GM23338 (cell line): ENCODE data around the gene LIPM. TPM values are rescaled to one million over a fixed set of nuclear protein-coding genes. Genes with fewer than 3 reads are reported as not detected.

ENCODE experiments used
- ATAC-seq: fragments of 200-7000 bp; cut with Tn5 transposase; 3 replicates; pipeline ENCODE4 v1.9.1; 2020
- DNase-seq: peaks from one replicate; pipeline ENCODE4 v3.0.0-alpha.2; 2015; ENCODE audit warnings: low spot score
- H2AFZ ChIP-seq: fragments of 200-600 bp; sonication (generic); 2 replicates; pipeline ENCODE4 v1.8.0; 2016; ENCODE audit warnings: antibody characterized with exemption, mild to moderate bottlenecking, moderate library complexity
- H3F3A ChIP-seq: fragments of 200-600 bp; sonication (generic); replicated peaks from 2 replicates; pipeline ENCODE4 v1.8.0; 2017; ENCODE audit warnings: antibody characterized with exemption, mixed run types, low read depth
- H3K27ac ChIP-seq: fragments of 200-600 bp; sonication (generic); 2 replicates; pipeline ENCODE4 v1.6.1; 2016; ENCODE audit warnings: low read depth
- H3K27me3 ChIP-seq: fragments of 200-600 bp; sonication (generic); 2 replicates; pipeline ENCODE4 v1.8.0; 2016; ENCODE audit warnings: mild to moderate bottlenecking, mixed run types, moderate library complexity; ENCODE audit not compliant: insufficient read depth
- H3K36me3 ChIP-seq: fragments of 200-600 bp; sonication (generic); 2 replicates; pipeline ENCODE4 v1.8.0; 2016; ENCODE audit warnings: mild to moderate bottlenecking; ENCODE audit not compliant: insufficient read depth
- H3K4me1 ChIP-seq: fragments of 200-600 bp; sonication (generic); 2 replicates; pipeline ENCODE4 v1.8.0; 2016; ENCODE audit warnings: mild to moderate bottlenecking, moderate library complexity; ENCODE audit not compliant: insufficient read depth
- H3K4me2 ChIP-seq: fragments of 200-600 bp; sonication (generic); 2 replicates; pipeline ENCODE4 v1.7.1; 2017; ENCODE audit warnings: mixed run types
- H3K4me3 ChIP-seq: fragments of 200-600 bp; sonication (generic); 2 replicates; pipeline ENCODE4 v1.6.1; 2016; ENCODE audit warnings: mixed run types
- H3K79me2 ChIP-seq: fragments of 200-600 bp; sonication (generic); replicated peaks from 2 replicates; pipeline ENCODE4 v1.8.0; 2017; ENCODE audit warnings: mild to moderate bottlenecking; ENCODE audit not compliant: insufficient read depth
- H3K9me2 ChIP-seq: fragments of 200-600 bp; sonication (generic); 2 replicates; pipeline ENCODE4 v1.8.0; 2017; ENCODE audit not compliant: insufficient read depth
- H4K20me1 ChIP-seq: fragments of 200-600 bp; sonication (generic); replicated peaks from 2 replicates; pipeline ENCODE4 v1.8.0; 2017; ENCODE audit warnings: mild to moderate bottlenecking; ENCODE audit not compliant: insufficient read depth
- H3K27ac Mint-ChIP-seq: 2 replicates; pipeline ENCODE4 v1.8.0; 2020; ENCODE audit warnings: inconsistent platforms, mild to moderate bottlenecking, moderate library complexity, mixed read lengths
- H3K27me3 Mint-ChIP-seq: 3 replicates; pipeline ENCODE4 v1.8.0; 2022; ENCODE audit warnings: low read depth, mild to moderate bottlenecking, moderate library complexity, mixed read lengths, inconsistent platforms; ENCODE audit not compliant: insufficient read depth, poor library complexity
- H3K36me3 Mint-ChIP-seq: 3 replicates; pipeline ENCODE4 v1.8.0; 2021; ENCODE audit warnings: low read depth, mild to moderate bottlenecking, inconsistent platforms, moderate library complexity, mixed read lengths
- H3K4me1 Mint-ChIP-seq: 3 replicates; pipeline ENCODE4 v1.8.0; 2020; ENCODE audit warnings: mild to moderate bottlenecking, inconsistent platforms, mixed read lengths
- H3K4me3 Mint-ChIP-seq: 3 replicates; pipeline ENCODE4 v1.8.0; 2021; ENCODE audit warnings: moderate library complexity, mild to moderate bottlenecking, inconsistent platforms, mixed read lengths
- H3K9me3 Mint-ChIP-seq: 3 replicates; pipeline ENCODE4 v1.8.0; 2020; ENCODE audit warnings: moderate library complexity, mild to moderate bottlenecking, inconsistent platforms, mixed read lengths
- ETS1 ChIP-seq: IDR thresholded peaks from 2 replicates; pipeline ENCODE4 v1.6.1; 2016; ENCODE audit warnings: antibody characterized with exemption
- EZH2 ChIP-seq: fragments of 200-600 bp; sonication (generic); IDR thresholded peaks from one replicate; pipeline ENCODE4 v1.8.0; 2017; ENCODE audit warnings: antibody characterized with exemption, mild to moderate bottlenecking, low read depth; ENCODE audit not compliant: unreplicated experiment
- EZH2phosphoT487 ChIP-seq: fragments of 200-600 bp; sonication (generic); IDR thresholded peaks from one replicate; pipeline ENCODE4 v1.8.1; 2018; ENCODE audit warnings: antibody characterized with exemption; ENCODE audit not compliant: unreplicated experiment
- JUNB ChIP-seq: IDR thresholded peaks from one replicate; pipeline ENCODE4 v1.6.1; 2016; ENCODE audit warnings: antibody characterized with exemption; ENCODE audit not compliant: unreplicated experiment
- STAT1 ChIP-seq: IDR thresholded peaks from one replicate; pipeline ENCODE4 v1.6.1; 2016; ENCODE audit warnings: antibody characterized with exemption; ENCODE audit not compliant: unreplicated experiment
- ZNF462 ChIP-seq: fragments of 250-450 bp; sonication (Bioruptor Pico); IDR thresholded peaks from 2 replicates; pipeline ENCODE4 v1.5.0; 2020; ENCODE audit warnings: mild to moderate bottlenecking, moderate library complexity
- polyA plus RNA-seq: library from polyadenylated mRNA; unstranded; fragments of >200 nt; fragmentation: Nextera tagmentation; extraction: Ambion mirVana; gene quantifications from 2 replicates; pipeline ENCODE4 v1.2.1, GENCODE V29; 2016
- total RNA-seq: library from RNA; depleted of rRNA; stranded (reverse); fragments of >200 nt; shearing (Covaris generic); gene quantifications from 2 replicates; pipeline ENCODE4 v1.2.3, GENCODE V29; 2014

Gene LIPM
- total and polyA plus RNA-seq, 2 experiments from 2014 or later: not detected

GRCh38 chr10:88830643-88831268 lies 28.2 kb downstream of the LIPM start (continued):
- no peak for TF ChIP-seq JUNB
- no peak for TF ChIP-seq EZH2phosphoT487
- TF ChIP-seq STAT1: no peak
- TF ChIP-seq ETS1: no peak

- ATAC-seq (no peak), DNase-seq (no peak)
- no peaks in the 10 kb centered on the region; the same call in 2 of the 3 replicates for H3K4me1 Mint-ChIP-seq
- Histone ChIP-seq H3K27me3 (no peaks in the 10 kb centered on the region), H3F3A (no peaks in the 10 kb centered on the region), H4K20me1 (no peaks in the 10 kb centered on the region), H3K79me2 (no peaks in the 10 kb centered on the region), H3K36me3 (no peaks in the 10 kb centered on the region), H3K4me2 (no peak overlapping the region), H3K9me2 (no peaks in the 10 kb centered on the region), H3K27ac (no peak overlapping the region), H3K4me1 (no peaks in the 10 kb centered on the region), H2AFZ (no peak overlapping the region), H3K4me3 (no peak overlapping the region)
- no peak overlapping the region for H3K27ac Mint-ChIP-seq
- TF ChIP-seq ZNF462 (no peak), EZH2 (no peak)
- H3K4me3 Mint-ChIP-seq: no peak overlapping the region
- no peaks in the 10 kb centered on the region for H3K9me3 Mint-ChIP-seq
- H3K27me3 Mint-ChIP-seq: no peaks in the 10 kb centered on the region
- H3K36me3 Mint-ChIP-seq: no peaks in the 10 kb centered on the region
Measured at GRCh38 chr10:88831709-88832108, 29.2 kb downstream of the LIPM start.
